ENCODE results near the gene ALDH8A1. TPM values are rescaled to one million over a fixed set of nuclear protein-coding genes. Genes with fewer than 3 reads are reported as not detected.
A peak's percentile ranks its signal among the peaks of the same experiment; 100 is the strongest.

The ALDH8A1 gene
- total RNA-seq, 1 donor from 2014 or later: 0.41 TPM

- DNase-seq (ENCODE audit: low read depth) (no peak), FAIRE-seq (no peak)
- Histone ChIP-seq H4K20me1 (ENCODE audit: insufficient read depth, low read length) (no peaks in the 10 kb centered on the region), H3K4me3 (ENCODE audit: insufficient read depth, low read depth, low read length) (no peak overlapping the region), H3K4me2 (ENCODE audit: low read length) (no peak overlapping the region), H3K79me2 (ENCODE audit: insufficient read depth, low read length) (no peaks in the 10 kb centered on the region), H3K27me3 (ENCODE audit: insufficient read depth, low read length) (no peaks in the 10 kb centered on the region), H2AFZ (ENCODE audit: low read depth, low read length) (no peak overlapping the region), H3K9me3 (ENCODE audit: insufficient read depth, low read depth, low read length) (no peaks in the 10 kb centered on the region), H3K9ac (ENCODE audit: low read length) (no peak overlapping the region), H3K4me1 (ENCODE audit: insufficient read depth, low read length) (no peaks in the 10 kb centered on the region), H3K36me3 (ENCODE audit: insufficient read depth, low read length) (no peaks in the 10 kb centered on the region), H3K27ac (ENCODE audit: low read depth, low read length) (no peak overlapping the region)
- Mint-ChIP-seq H3K4me3 (ENCODE audit: unreplicated experiment) (no peak overlapping the region), H3K36me3 (ENCODE audit: low read depth, unreplicated experiment) (no peaks in the 10 kb centered on the region), H3K9me3 (ENCODE audit: unreplicated experiment) (no peaks in the 10 kb centered on the region), H3K4me1 (ENCODE audit: low read depth, unreplicated experiment) (peaks cover 2% of the 10 kb centered on the region), H3K27ac (ENCODE audit: unreplicated experiment) (no peak overlapping the region), H3K27me3 (ENCODE audit: low read depth, unreplicated experiment) (peaks cover 2% of the 10 kb centered on the region)
- TF ChIP-seq EZH2 (IDR thresholded peaks at IDR 0.05; ENCODE audit: insufficient read depth, low read length): no peak
- no peak for TF ChIP-seq CTCF (IDR thresholded peaks at IDR 0.05; ENCODE audit: insufficient read depth, low read depth, low read length)
Measured at GRCh38 chr6:134883314-134883713, 66.6 kb downstream of the ALDH8A1 start.

- DNase-seq (ENCODE audit: low read depth) (peak; percentile 48), FAIRE-seq (peak; percentile 20)
- no peaks in the 10 kb centered on the region for H3K36me3 Mint-ChIP-seq (ENCODE audit: low read depth, unreplicated experiment)
- Histone ChIP-seq H3K4me3 (ENCODE audit: insufficient read depth, low read depth, low read length) (no peak overlapping the region), H3K79me2 (ENCODE audit: insufficient read depth, low read length) (no peaks in the 10 kb centered on the region), H3K4me1 (ENCODE audit: insufficient read depth, low read length) (no peaks in the 10 kb centered on the region), H3K36me3 (ENCODE audit: insufficient read depth, low read length) (no peaks in the 10 kb centered on the region), H3K9ac (ENCODE audit: low read length) (no peak overlapping the region), H3K27ac (ENCODE audit: low read depth, low read length) (no peak overlapping the region), H2AFZ (ENCODE audit: low read depth, low read length) (no peak overlapping the region), H3K9me3 (ENCODE audit: insufficient read depth, low read depth, low read length) (no peaks in the 10 kb centered on the region), H3K4me2 (ENCODE audit: low read length) (no peak overlapping the region), H3K27me3 (ENCODE audit: insufficient read depth, low read length) (no peaks in the 10 kb centered on the region), H4K20me1 (ENCODE audit: insufficient read depth, low read length) (no peaks in the 10 kb centered on the region)
- TF ChIP-seq EZH2 (IDR thresholded peaks at IDR 0.05; ENCODE audit: insufficient read depth, low read length) (no peak), CTCF (IDR thresholded peaks at IDR 0.05; ENCODE audit: insufficient read depth, low read depth, low read length) (peak; percentile 100)
- no peak overlapping the region for H3K27ac Mint-ChIP-seq (ENCODE audit: unreplicated experiment)
- no peaks in the 10 kb centered on the region for H3K9me3 Mint-ChIP-seq (ENCODE audit: unreplicated experiment)
- peaks cover 2% of the 10 kb centered on the region for H3K27me3 Mint-ChIP-seq (ENCODE audit: low read depth, unreplicated experiment)
- no peak overlapping the region for H3K4me3 Mint-ChIP-seq (ENCODE audit: unreplicated experiment)
- peaks cover 8% of the 10 kb centered on the region for H3K4me1 Mint-ChIP-seq (ENCODE audit: low read depth, unreplicated experiment)
Measured at GRCh38 chr6:134882426-134883038, 67.4 kb downstream of the ALDH8A1 start.

GRCh38 chr6:134880487-134881190, 69.3 kb downstream of the ALDH8A1 start:
- H3K36me3 ChIP-seq (ENCODE audit: insufficient read depth, low read length): no peaks in the 10 kb centered on the region
- FAIRE-seq (no peak), DNase-seq (ENCODE audit: low read depth) (no peak)
- H3K27ac Mint-ChIP-seq (ENCODE audit: unreplicated experiment): no peak overlapping the region
- no peak overlapping the region for H3K4me3 ChIP-seq (ENCODE audit: insufficient read depth, low read depth, low read length)
- no peaks in the 10 kb centered on the region for H3K4me1 ChIP-seq (ENCODE audit: insufficient read depth, low read length)
- no peaks in the 10 kb centered on the region for H3K9me3 Mint-ChIP-seq (ENCODE audit: unreplicated experiment)
- H3K4me1 Mint-ChIP-seq (ENCODE audit: low read depth, unreplicated experiment): peaks cover 8% of the 10 kb centered on the region
- H3K4me2 ChIP-seq (ENCODE audit: low read length): no peak overlapping the region
- no peak overlapping the region for H3K9ac ChIP-seq (ENCODE audit: low read length)
- H3K27me3 Mint-ChIP-seq (ENCODE audit: low read depth, unreplicated experiment): peaks cover 2% of the 10 kb centered on the region
- H3K9me3 ChIP-seq (ENCODE audit: insufficient read depth, low read depth, low read length): no peaks in the 10 kb centered on the region
- H4K20me1 ChIP-seq (ENCODE audit: insufficient read depth, low read length): no peaks in the 10 kb centered on the region
- no peaks in the 10 kb centered on the region for H3K79me2 ChIP-seq (ENCODE audit: insufficient read depth, low read length)
- no peak overlapping the region for H3K4me3 Mint-ChIP-seq (ENCODE audit: unreplicated experiment)
- no peaks in the 10 kb centered on the region for H3K27me3 ChIP-seq (ENCODE audit: insufficient read depth, low read length)
- H3K27ac ChIP-seq (ENCODE audit: low read depth, low read length): no peak overlapping the region
- no peaks in the 10 kb centered on the region for H3K36me3 Mint-ChIP-seq (ENCODE audit: low read depth, unreplicated experiment)
- TF ChIP-seq EZH2 (IDR thresholded peaks at IDR 0.05; ENCODE audit: insufficient read depth, low read length) (no peak), CTCF (IDR thresholded peaks at IDR 0.05; ENCODE audit: insufficient read depth, low read depth, low read length) (no peak)
- no peak overlapping the region for H2AFZ ChIP-seq (ENCODE audit: low read depth, low read length)
